Measurements from ENCODE around the gene INPP5K. TPM values are rescaled to one million over a fixed set of nuclear protein-coding genes. Genes with fewer than 3 reads are reported as not detected.
"Not testable (repeated sequence)": the region's sequence is repeated elsewhere in the genome, so short reads cannot be mapped to it uniquely, and the experiment has no call there.

INPP5K gene
- total RNA-seq, 2 donors from 2014 or later, result 29.7 to 30.1 TPM

DNA sequence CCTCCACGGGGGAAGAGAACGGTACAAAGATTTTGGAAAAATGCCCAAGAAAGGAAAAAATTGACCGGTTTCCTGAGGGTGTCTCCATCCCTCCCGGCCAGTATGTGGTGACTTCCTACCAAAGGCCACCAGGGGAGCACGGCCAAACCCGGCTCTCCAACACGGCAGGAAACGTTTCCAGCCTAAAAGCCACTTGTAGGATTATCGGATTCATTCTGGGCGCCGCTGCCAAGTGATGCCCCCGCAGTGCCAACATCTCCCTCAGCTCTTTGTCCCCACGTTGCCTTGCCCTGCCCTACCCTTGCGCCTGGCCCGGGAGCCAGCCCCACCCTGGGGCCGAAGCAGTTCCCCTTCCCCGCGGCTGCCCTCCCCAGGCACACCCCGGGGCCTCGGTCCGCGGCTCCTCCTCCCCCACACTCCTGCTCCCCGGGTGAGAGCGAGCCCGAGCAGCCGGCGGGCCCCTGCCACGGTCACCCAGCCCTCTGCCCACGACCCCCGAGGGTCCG is 61.1 kb downstream of the INPP5K start:
- peak; percentile 58 to 59 for ATAC-seq
- intact Hi-C loops (cut with DNase I), result loop anchor here (5.0 to 10.0 kb wide), 4 partner anchors 59 to 91 kb away; partner anchors contain the start of gene INPP5K (in 1 of the 2)
- peak; percentile 81 for DNase-seq

DNA sequence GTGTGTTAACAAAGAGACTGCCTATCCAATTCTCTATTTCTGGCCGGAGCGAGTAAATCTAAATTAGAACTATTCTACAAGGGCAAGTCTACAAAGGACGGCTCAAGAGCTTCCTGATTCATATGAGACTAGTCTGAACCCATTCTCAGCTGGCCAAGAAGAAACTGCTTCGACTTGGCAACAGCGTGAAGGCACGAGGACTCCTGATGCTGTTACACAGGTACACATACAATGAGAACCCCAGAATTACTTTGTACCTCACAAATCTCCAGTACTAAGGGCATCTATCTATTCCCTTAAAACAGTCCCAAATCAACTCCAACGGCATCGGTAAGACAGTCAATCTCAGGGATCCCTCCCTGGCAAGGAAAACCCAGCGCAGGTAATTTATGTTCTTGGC is 61.9 kb downstream of the INPP5K start:
- no peak for ATAC-seq
- intact Hi-C loops (cut with DNase I), result loop anchor here (5.0 to 10.0 kb wide), 4 partner anchors 60 to 90 kb away; partner anchors contain the start of gene INPP5K (in 2 of the 2)
- no peak for DNase-seq

DNA sequence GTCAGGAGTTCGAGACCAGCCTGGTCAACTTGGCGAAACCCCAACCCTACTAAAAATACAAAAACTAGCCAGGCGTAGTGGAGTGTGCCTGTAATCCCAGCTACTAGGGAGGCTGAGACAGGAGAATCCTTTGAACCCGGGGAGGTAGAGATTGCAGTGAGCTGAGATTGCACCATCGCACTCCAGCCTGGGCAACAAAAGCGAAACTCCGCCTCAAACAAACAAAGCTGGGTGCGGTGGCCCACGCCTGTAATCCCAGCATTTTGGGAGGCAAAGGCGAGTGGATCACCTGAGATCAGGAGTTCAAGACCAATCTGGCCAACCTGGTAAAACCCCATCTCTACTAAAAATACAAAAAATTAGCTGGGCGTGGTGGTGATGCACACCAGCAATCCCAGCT is 62.7 kb downstream of the INPP5K start:
- intact Hi-C loops (cut with DNase I), result loop anchor here (5.0 to 10.0 kb wide), 4 partner anchors 59 to 89 kb away; partner anchors contain the start of gene INPP5K (in 2 of the 2)
- DNase-seq, ATAC-seq: not testable (repeated sequence)

DNA sequence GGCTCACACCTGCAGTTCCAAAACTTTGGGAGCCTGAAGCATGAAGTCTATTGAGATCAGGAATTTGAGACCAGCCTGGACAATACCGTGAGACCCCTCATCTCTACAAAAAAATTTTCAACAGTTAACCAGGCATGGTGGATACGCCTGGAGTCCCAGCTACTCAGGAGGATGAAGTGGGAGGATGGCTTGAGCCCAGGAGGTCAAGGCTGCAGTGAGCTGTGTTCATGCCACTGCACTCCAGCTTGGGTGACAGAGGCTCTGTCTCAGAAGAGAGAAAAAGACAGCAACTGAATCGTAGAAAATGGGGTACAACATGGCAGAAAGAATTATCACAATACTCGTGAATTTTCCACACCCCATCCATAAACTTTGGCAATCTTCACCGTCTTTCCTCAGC is 63.6 kb downstream of the INPP5K start:
- intact Hi-C loops (cut with DNase I), result loop anchor here (5.0 to 10.0 kb wide), 4 partner anchors 58 to 88 kb away; partner anchors contain the start of gene INPP5K (in 2 of the 2)
- ATAC-seq (no peak), DNase-seq (no peak)

GRCh38 chr17:1450261-1450660 is 66.2 kb downstream of the INPP5K start:
- intact Hi-C loops (cut with DNase I), result loop anchor here (5.0 to 10.0 kb wide), 4 partner anchors 55 to 85 kb away; partner anchors contain the start of gene INPP5K (in 2 of the 2)
- DNase-seq, ATAC-seq: not testable (repeated sequence)

GRCh38 chr17:1449412-1449967 is 66.9 kb downstream of the INPP5K start:
- intact Hi-C loops (cut with DNase I), result loop anchor here in 1 of 2 donors (5.0 kb wide), 1 partner anchor 37 kb away; no protein-coding TSS in a partner anchor
- no peak for ATAC-seq
- no peak for DNase-seq

DNA sequence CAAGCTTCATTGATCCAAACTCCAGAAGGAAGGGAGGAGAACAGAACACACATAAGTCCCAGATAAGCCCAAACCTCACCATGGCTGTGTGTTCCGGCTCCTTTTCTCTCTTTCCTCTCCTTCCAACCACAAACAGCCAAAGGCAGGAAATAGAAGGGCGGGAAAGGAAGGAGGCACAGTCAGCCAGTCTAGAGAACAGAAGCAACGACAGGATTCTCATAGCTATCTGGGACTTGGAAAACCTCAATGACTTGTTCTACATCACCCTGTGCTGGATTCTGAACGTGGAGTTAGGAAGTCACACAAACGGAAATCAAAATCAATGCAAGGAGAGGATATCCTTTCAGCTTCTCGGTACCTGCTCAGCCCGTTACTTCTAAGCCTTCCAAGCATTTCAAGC is 69.4 kb downstream of the INPP5K start:
- intact Hi-C loops (cut with DNase I), result loop anchor here in 1 of 2 donors (5.0 kb wide), 1 partner anchor 35 kb away; no protein-coding TSS in a partner anchor
- DNase-seq (no peak), ATAC-seq (peak in 1 of 2 donors; percentile 41)

GRCh38 chr17:1446201-1446600 is 70.2 kb downstream of the INPP5K start:
- intact Hi-C loops (cut with DNase I), result loop anchor here in 1 of 2 donors (5.0 kb wide), 1 partner anchor 34 kb away; no protein-coding TSS in a partner anchor
- ATAC-seq, result no peak

DNA sequence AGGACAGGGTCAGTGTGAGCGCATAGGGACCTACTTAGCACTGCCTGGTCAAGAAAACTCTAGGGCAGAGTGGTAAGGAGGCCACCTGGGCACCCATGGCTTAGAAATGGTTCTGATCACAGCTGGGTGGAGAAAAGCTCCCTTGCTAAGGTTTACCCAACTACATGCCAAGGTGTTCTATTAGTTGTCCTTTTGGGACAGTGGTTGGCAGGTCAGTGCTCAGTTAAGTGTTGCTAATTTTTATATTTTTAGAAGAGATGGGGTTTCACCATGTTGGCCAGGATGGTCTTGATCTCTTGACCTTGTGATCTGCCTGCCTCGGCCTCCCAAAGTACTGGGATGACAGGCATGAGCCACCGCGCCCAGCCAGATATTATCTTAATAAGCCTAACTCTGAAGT is 70.7 kb downstream of the INPP5K start:
- DNase-seq, result not testable (repeated sequence)

More at GRCh38 chr17:1446201-1446600, 70.2 kb downstream of the INPP5K start:
- no peak for DNase-seq

More for the DNA sequence above, 70.7 kb downstream of the INPP5K start:
- ATAC-seq, result not testable (repeated sequence)
- intact Hi-C loops (cut with DNase I), result loop anchor here in 1 of 2 donors (5.0 kb wide), 1 partner anchor 33 kb away; no protein-coding TSS in a partner anchor

Other genes starting within 250 kb of the INPP5K start
- not detected for gene BHLHA9, start 246.2 kb downstream of the INPP5K start, total RNA-seq
- 10 to 100 TPM; 22.3 to 22.7 TPM for gene TRARG1, start 236.9 kb downstream of the INPP5K start, total RNA-seq
- gene YWHAE, start 116.4 kb downstream of the INPP5K start, total RNA-seq, result 100 to 1,000 TPM; 491 to 596 TPM
- 10 to 100 TPM; 37.0 to 44.4 TPM for gene CRK, start 60.4 kb downstream of the INPP5K start, total RNA-seq
- 100 to 1,000 TPM; 175 to 184 TPM for gene MYO1C, start 23.9 kb downstream of the INPP5K start, total RNA-seq
- gene PITPNA, start 46.2 kb upstream of the INPP5K start, total RNA-seq, result 10 to 100 TPM; 43.9 to 58.3 TPM
- gene SLC43A2, start 112.2 kb upstream of the INPP5K start, total RNA-seq, result 1 to 10 TPM; 7.4 to 8.2 TPM
- 10 to 100 TPM; 10.7 to 17.7 TPM for gene SCARF1, start 129.1 kb upstream of the INPP5K start, total RNA-seq
- 10 to 100 TPM; 38.5 to 44.5 TPM for gene RILP, start 133.3 kb upstream of the INPP5K start, total RNA-seq
- gene PRPF8, start 168.3 kb upstream of the INPP5K start, total RNA-seq, result 100 to 1,000 TPM; 136 to 181 TPM
- 1 to 10 TPM; 3.7 to 6.0 TPM for gene TLCD2, start 193.8 kb upstream of the INPP5K start, total RNA-seq
- 10 to 100 TPM; 15.4 to 16.1 TPM for gene WDR81, start 208.1 kb upstream of the INPP5K start, total RNA-seq
- 1 to 10 TPM; 4.2 to 4.9 TPM for gene SERPINF2, start 226.3 kb upstream of the INPP5K start, total RNA-seq
- 100 to 1,000 TPM; 252 to 407 TPM for gene SERPINF1, start 245.4 kb upstream of the INPP5K start, total RNA-seq

Measured in left cardiac atrium (tissue), 4 donors.